HG02981 (cell line): ENCODE results near the gene XPO6.

ENCODE experiments used
- ATAC-seq: cut with Tn5 transposase; IDR thresholded peaks from one replicate; pipeline ENCODE4 v1.9.1; 2021; ENCODE audit warnings: mild to moderate bottlenecking, moderate library complexity; ENCODE audit not compliant: unreplicated experiment

The XPO6 gene

GRCh38 chr16:28210979-28211588 is 681 bp downstream of the XPO6 start:
- peak; percentile 27 for ATAC-seq

- ATAC-seq: no peak
Observed at GRCh38 chr16:28210264-28210663, 1.5 kb downstream of the XPO6 start.

- ATAC-seq: no peak
Observed at GRCh38 chr16:28208824-28209223, 2.9 kb downstream of the XPO6 start.

GRCh38 chr16:28208131-28208530 is 3.6 kb downstream of the XPO6 start:
- ATAC-seq: no peak

- no peak for ATAC-seq
Observed at GRCh38 chr16:28207399-28207798, 4.4 kb downstream of the XPO6 start.

- no peak for ATAC-seq
Observed at GRCh38 chr16:28205974-28206373, 5.8 kb downstream of the XPO6 start.

- ATAC-seq: no peak
Observed at GRCh38 chr16:28205117-28205899, 6.5 kb downstream of the XPO6 start.

- no peak for ATAC-seq
Observed at GRCh38 chr16:28204622-28205021, 7.1 kb downstream of the XPO6 start.

- ATAC-seq: no peak
Observed at GRCh38 chr16:28204204-28204603, 7.6 kb downstream of the XPO6 start.

GRCh38 chr16:28202147-28202746 is 9.5 kb downstream of the XPO6 start:
- ATAC-seq: no peak

GRCh38 chr16:28200661-28201060 is 11.1 kb downstream of the XPO6 start:
- no peak for ATAC-seq

- no peak for ATAC-seq
Observed at GRCh38 chr16:28196387-28196987, 15.3 kb downstream of the XPO6 start.

- ATAC-seq: no peak
Observed at GRCh38 chr16:28195859-28196258, 15.9 kb downstream of the XPO6 start.

GRCh38 chr16:28193530-28194423 is 18.0 kb downstream of the XPO6 start:
- peak; percentile 27 for ATAC-seq

- peak; percentile 55 for ATAC-seq
Observed at GRCh38 chr16:28192806-28193529, 18.8 kb downstream of the XPO6 start.

GRCh38 chr16:28191364-28191960 is 20.3 kb downstream of the XPO6 start:
- no peak for ATAC-seq

- ATAC-seq: no peak
Observed at GRCh38 chr16:28189245-28189644, 22.5 kb downstream of the XPO6 start.

GRCh38 chr16:28188085-28188916 is 23.5 kb downstream of the XPO6 start:
- peak; percentile 66 for ATAC-seq

- ATAC-seq: peak; percentile 39
Observed at GRCh38 chr16:28187595-28188004, 24.2 kb downstream of the XPO6 start.
